Adrenal gland (tissue), 12 donors: ENCODE measurements around the gene VPS26B. TPM values are rescaled to one million over a fixed set of nuclear protein-coding genes. Genes with fewer than 3 reads are reported as not detected.
"Not testable (repeated sequence)": the region's sequence is repeated elsewhere in the genome, so short reads cannot be mapped to it uniquely, and the experiment has no call there.

ENCODE experiments used
- DNase-seq, 7 donors: peaks; one replicate each; pipeline ENCODE4 v3.0.0-alpha.2; 2019 to 2020
- H3K27ac ChIP-seq, 5 donors: fragments of 200-600 bp; sonication (generic) in 4 of 5; 1 replicate in 3 of 5; 2 replicates in 2 of 5; pipeline versions ENCODE4 v1.5.1 to v1.8.0; 2016 to 2020; ENCODE audit warnings: mild to moderate bottlenecking in 1 of 5
- H3K27me3 ChIP-seq: fragments of 200-600 bp; 2 replicates; pipeline ENCODE4 v1.8.0; 2021
- H3K36me3 ChIP-seq, 2 donors: fragments of 200-600 bp; replicated peaks in 1 of 2; 1 replicate in 1 of 2; 2 replicates in 1 of 2; pipeline versions ENCODE4 v1.5.1 to v1.8.0; 2018 to 2022
- H3K4me1 ChIP-seq, 2 donors: fragments of 200-600 bp; replicated peaks in 1 of 2; 1 replicate in 1 of 2; 2 replicates in 1 of 2; pipeline versions ENCODE4 v1.5.1 to v1.8.0; 2018 to 2021
- H3K4me3 ChIP-seq, 4 donors: fragments of 200-600 bp; sonication (generic) in 3 of 4; one replicate each; pipeline ENCODE4 v1.5.1; 2016 to 2018
- H3K9me3 ChIP-seq, 3 donors: fragments of 200-600 bp; sonication (generic) in 1 of 3; replicated peaks in 1 of 3; 1 replicate in 2 of 3; 2 replicates in 1 of 3; pipeline versions ENCODE4 v1.5.1 to v1.8.0; 2016 to 2021
- CTCF ChIP-seq, 6 experiments: fragments of 450-650 bp in 4 of 6; fragments of 200-600 bp in 2 of 6; sonication (generic) in 1 of 6; IDR thresholded peaks; 1 replicate in 5 of 6; 2 replicates in 1 of 6; pipeline versions ENCODE4 v1.5.1 to v1.8.0; 2016 to 2021; ENCODE audit warnings: antibody characterized with exemption in 6 of 6, mild to moderate bottlenecking in 2 of 6, moderate library complexity in 1 of 6
- POLR2A ChIP-seq, 2 donors: fragments of 450-650 bp; IDR thresholded peaks; one replicate each; pipeline ENCODE4 v1.6.1; 2017; ENCODE audit warnings: antibody characterized with exemption in 2 of 2, mild to moderate bottlenecking in 2 of 2, moderate library complexity in 1 of 2
- WGBS, 4 donors: extraction: QIAGEN DNeasy Blood & Tissue Kit in 2 of 4; methylation state at CpG; one replicate each; pipeline versions ENCODE4 v1.1.5 to v1.1.7; 2013 to 2017; 5-methylcytosine and 5-hydroxymethylcytosine counted together
- intact Hi-C, 2 donors: fragments of 100-400 bp; cut with DNase I; formaldehyde crosslinking; loops; one replicate each; pipeline versions ENCODE4 v1.14.1 to v1.15.0; 2022 to 2023
- polyA plus RNA-seq, 3 donors: library from polyadenylated mRNA; stranded (reverse); fragments of 200-250 nt in 2 of 3; fragments of 350-450 nt in 1 of 3; fragmentation: Illumina TruSeq in 1 of 3; extraction: RNeasy Lipid Tissue Mini Kit (QIAGEN cat#74804) in 1 of 3; gene quantifications; one replicate each; pipeline ENCODE4 v1.2.3, GENCODE V29; 2013 to 2014
- total RNA-seq, 9 donors: library from RNA; depleted of rRNA in 4 of 9; stranded (reverse); fragments of >200 nt in 4 of 9; fragments of 120-200 nt in 1 of 9; fragmentation: NEBNext Ultra II Directional in 1 of 9; extraction: Animal tissue kit (Norgen Biotek cat#: 25700) in 1 of 9; gene quantifications; one replicate each; pipeline versions ENCODE4 v1.1.0 to v1.2.4, GENCODE V29; 2013 to 2023
- donor health status: healthy with polysubstance abuse.
- donor health status: Bipolar disorder and iron deficiency.
- donor health status: DM: yes; HTN: yes; CAD: no.
- donor health status: DM: no; HTN: no; CAD: no.
- donor health status: DM: no; HTN: no; CAD: no.
- donor health status: DM: yes; HTN: yes; CAD: no.

The VPS26B gene
- total and polyA plus RNA-seq, 12 donors: 25.3 to 74.6 (median 42.1) TPM

GRCh38 chr11:134181707-134182106 is 42.8 kb upstream of the VPS26B start:
- intact Hi-C loops: no loop called here
- 91 to 97% (median 93%) methylated on average over 4 of the region's 4 CpGs for WGBS, 4 donors
- H3K27me3 ChIP-seq: no peaks in the 10 kb centered on the region

DNA sequence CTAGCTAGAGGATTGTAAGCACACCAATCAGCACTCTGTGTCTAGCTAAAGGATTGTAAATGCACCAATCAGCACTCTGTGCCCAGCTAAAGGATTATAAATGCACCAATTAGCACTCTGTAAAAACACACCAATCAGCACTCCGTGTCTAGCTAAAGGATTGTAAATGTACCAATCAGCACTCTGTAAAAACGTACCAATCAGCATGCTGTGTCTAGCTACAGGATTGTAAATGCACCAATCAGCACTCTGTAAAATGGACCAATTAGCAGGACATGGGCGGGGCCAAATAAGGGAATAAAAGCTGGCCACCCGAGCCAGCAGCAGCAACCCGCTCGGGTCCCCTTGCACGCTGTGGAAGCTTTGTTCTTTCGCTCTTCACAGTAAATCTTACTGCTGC is 36.4 kb upstream of the VPS26B start:
- H3K4me3 ChIP-seq, H3K9me3 ChIP-seq, intact Hi-C loops, H3K27ac ChIP-seq, DNase-seq, H3K27me3 ChIP-seq, H3K4me1 ChIP-seq: not testable (repeated sequence)
- 96 to 98% (median 97%) methylated on average over 8 of the region's 8 CpGs for WGBS, 4 donors
- H3K36me3 ChIP-seq: peaks cover 0 to 41% of the 10 kb centered on the region in 2 donors

More at GRCh38 chr11:134181707-134182106, 42.8 kb upstream of the VPS26B start:
- no peak for DNase-seq
- Histone ChIP-seq H3K9me3 (no peaks in the 10 kb centered on the region), H3K4me3 (no peak overlapping the region), H3K36me3 (peaks cover 0 to 27% of the 10 kb centered on the region in 2 donors), H3K4me1 (no peaks in the 10 kb centered on the region), H3K27ac (no peak overlapping the region)
- no peak for TF ChIP-seq POLR2A (IDR thresholded peaks at IDR 0.05)
- no peak for TF ChIP-seq CTCF (IDR thresholded peaks at IDR 0.05)

GRCh38 chr11:134196756-134197155 is 27.7 kb upstream of the VPS26B start:
- no peak for DNase-seq
- Histone ChIP-seq H3K36me3 (peaks cover 0 to 20% of the 10 kb centered on the region in 2 donors), H3K9me3 (no peaks in the 10 kb centered on the region), H3K4me3 (no peak overlapping the region), H3K27me3 (no peaks in the 10 kb centered on the region), H3K4me1 (no peaks in the 10 kb centered on the region), H3K27ac (no peak overlapping the region)
- 94 to 96% (median 95%) methylated on average over 4 of the region's 4 CpGs for WGBS, 4 donors
- intact Hi-C loops: no loop called here
- TF ChIP-seq POLR2A (IDR thresholded peaks at IDR 0.05): no peak
- TF ChIP-seq CTCF (IDR thresholded peaks at IDR 0.05): no peak

GRCh38 chr11:134199531-134199930 is 24.9 kb upstream of the VPS26B start:
- TF ChIP-seq CTCF (IDR thresholded peaks at IDR 0.05) (no peak), POLR2A (IDR thresholded peaks at IDR 0.05) (no peak)

GRCh38 chr11:134200688-134201087 is 23.8 kb upstream of the VPS26B start:
- Histone ChIP-seq H3K27me3 (no peaks in the 10 kb centered on the region), H3K27ac (no peak overlapping the region), H3K36me3 (peaks cover 0 to 32% of the 10 kb centered on the region in 2 donors), H3K9me3 (no peaks in the 10 kb centered on the region), H3K4me1 (no peaks in the 10 kb centered on the region), H3K4me3 (no peak overlapping the region)
- 94 to 99% (median 97%) methylated on average over 6 of the region's 6 CpGs for WGBS, 4 donors
- intact Hi-C loops: no loop called here
- no peak for DNase-seq
- no peak for TF ChIP-seq CTCF (IDR thresholded peaks at IDR 0.05)
- TF ChIP-seq POLR2A (IDR thresholded peaks at IDR 0.05): no peak

More at GRCh38 chr11:134199531-134199930, 24.9 kb upstream of the VPS26B start:
- Histone ChIP-seq H3K36me3 (peaks cover 0 to 26% of the 10 kb centered on the region in 2 donors), H3K27ac (no peak overlapping the region), H3K9me3 (no peaks in the 10 kb centered on the region), H3K4me1 (no peaks in the 10 kb centered on the region), H3K4me3 (no peak overlapping the region), H3K27me3 (no peaks in the 10 kb centered on the region)
- 97 to 99% (median 97%) methylated on average over 9 of the region's 9 CpGs for WGBS, 4 donors
- DNase-seq: no peak
- intact Hi-C loops: no loop called here
